ENCODE data around the gene SNAPIN.

Gene SNAPIN

DNA sequence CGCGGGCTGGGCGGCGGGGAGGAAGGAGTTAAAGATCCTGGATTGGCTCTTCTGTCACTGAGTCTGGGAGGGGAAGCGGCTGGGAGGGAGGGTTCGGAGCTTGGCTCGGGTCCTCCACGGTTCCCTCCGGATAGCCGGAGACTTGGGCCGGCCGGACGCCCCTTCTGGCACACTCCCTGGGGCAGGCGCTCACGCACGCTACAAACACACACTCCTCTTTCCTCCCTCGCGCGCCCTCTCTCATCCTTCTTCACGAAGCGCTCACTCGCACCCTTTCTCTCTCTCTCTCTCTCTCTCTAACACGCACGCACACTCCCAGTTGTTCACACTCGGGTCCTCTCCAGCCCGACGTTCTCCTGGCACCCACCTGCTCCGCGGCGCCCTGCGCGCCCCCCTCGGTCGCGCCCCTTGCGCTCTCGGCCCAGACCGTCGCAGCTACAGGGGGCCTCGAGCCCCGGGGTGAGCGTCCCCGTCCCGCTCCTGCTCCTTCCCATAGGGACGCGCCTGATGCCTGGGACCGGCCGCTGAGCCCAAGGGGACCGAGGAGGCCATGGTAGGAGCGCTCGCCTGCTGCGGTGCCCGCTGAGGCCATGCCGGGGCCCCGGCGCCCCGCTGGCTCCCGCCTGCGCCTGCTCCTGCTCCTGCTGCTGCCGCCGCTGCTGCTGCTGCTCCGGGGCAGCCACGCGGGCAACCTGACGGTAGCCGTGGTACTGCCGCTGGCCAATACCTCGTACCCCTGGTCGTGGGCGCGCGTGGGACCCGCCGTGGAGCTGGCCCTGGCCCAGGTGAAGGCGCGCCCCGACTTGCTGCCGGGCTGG, 20.2 kb downstream of the SNAPIN start, which contains the start of gene NPR1:
Gene NPR1 (plus strand): TSS at position 170 of the 818 bp plus-strand sequence. CDS start 421 bp downstream, at position 591.
- no peak for DNase-seq (ENCODE audit: low read depth in 2 of 2)

DNA sequence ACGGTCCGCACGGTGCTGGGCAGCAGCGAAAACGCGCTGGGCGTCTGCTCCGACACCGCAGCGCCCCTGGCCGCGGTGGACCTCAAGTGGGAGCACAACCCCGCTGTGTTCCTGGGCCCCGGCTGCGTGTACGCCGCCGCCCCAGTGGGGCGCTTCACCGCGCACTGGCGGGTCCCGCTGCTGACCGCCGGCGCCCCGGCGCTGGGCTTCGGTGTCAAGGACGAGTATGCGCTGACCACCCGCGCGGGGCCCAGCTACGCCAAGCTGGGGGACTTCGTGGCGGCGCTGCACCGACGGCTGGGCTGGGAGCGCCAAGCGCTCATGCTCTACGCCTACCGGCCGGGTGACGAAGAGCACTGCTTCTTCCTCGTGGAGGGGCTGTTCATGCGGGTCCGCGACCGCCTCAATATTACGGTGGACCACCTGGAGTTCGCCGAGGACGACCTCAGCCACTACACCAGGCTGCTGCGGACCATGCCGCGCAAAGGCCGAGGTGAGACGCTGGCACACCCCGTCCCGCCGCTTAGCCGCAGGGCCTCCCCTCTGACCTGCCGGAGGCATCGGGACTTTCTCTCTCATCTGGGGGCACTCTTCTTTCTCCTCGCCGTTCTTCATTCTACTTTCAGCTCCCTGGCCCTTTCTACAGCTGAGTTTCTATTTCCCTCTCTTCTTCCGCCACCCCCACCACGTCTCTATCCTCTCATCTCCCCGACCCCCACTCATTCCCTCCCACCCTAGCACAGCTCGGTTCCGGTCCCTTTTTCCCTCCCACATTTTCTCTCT, 21.0 kb downstream of the SNAPIN start:
- DNase-seq (ENCODE audit: low read depth in 2 of 2) = no peak

DNA sequence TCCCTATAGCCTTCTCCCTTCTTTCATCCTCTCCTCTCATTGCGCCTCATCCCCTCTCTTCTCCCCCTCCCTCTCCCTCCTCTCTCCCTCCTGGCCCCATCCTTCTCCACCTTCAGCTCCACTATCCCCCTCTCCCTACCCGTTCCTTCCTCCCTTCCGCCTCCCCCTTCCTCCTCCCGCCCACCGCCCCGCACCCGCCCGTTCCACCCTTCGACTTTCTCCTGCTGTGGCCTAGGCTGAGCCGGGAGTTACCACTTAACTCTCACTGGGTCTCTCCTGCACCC, 21.6 kb downstream of the SNAPIN start:
- DNase-seq (ENCODE audit: low read depth in 2 of 2) = no peak

DNA sequence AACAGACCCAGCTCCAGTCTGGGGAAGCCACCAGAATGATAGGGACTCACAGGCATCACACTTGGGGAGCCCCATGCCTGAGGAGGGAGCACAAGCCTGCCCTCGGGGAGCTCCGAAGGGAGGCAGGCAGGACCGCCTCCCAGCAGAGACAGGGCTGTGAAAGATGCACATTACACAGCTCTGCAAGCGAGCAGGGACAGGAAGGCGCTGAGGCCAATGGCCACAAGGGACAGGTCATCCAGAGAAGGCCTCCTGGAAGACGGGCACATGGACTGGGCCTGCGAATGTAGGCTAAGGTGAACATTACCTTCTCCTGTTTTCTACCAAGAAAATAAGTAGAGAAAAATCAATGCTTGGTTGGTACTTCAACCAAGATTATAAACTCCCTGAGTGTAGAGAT, 24.2 kb downstream of the SNAPIN start:
- DNase-seq (ENCODE audit: low read depth in 2 of 2) = no peak

GRCh38 chr1:153683854-153684253, 25.4 kb downstream of the SNAPIN start:
- DNase-seq (ENCODE audit: low read depth in 2 of 2) = no peak

DNA sequence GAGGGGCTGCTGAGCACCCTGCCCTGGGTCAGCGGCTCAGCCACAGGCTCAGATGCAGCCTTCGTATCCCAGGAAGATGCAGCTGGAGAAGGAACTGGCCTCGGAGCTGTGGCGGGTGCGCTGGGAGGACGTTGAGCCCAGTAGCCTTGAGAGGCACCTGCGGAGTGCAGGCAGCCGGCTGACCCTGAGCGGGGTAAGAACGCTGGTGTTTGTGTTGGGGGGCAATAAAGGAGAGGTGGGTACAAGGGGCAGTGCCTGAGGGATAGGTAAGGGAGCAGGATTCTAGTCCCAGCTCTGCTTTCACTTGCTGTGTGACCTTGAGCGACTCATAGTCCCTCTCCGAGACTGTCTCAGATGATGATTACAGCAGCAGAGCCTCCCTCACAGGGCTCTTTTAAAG, 26.4 kb downstream of the SNAPIN start:
- no peak for DNase-seq (ENCODE audit: low read depth in 2 of 2)

DNA sequence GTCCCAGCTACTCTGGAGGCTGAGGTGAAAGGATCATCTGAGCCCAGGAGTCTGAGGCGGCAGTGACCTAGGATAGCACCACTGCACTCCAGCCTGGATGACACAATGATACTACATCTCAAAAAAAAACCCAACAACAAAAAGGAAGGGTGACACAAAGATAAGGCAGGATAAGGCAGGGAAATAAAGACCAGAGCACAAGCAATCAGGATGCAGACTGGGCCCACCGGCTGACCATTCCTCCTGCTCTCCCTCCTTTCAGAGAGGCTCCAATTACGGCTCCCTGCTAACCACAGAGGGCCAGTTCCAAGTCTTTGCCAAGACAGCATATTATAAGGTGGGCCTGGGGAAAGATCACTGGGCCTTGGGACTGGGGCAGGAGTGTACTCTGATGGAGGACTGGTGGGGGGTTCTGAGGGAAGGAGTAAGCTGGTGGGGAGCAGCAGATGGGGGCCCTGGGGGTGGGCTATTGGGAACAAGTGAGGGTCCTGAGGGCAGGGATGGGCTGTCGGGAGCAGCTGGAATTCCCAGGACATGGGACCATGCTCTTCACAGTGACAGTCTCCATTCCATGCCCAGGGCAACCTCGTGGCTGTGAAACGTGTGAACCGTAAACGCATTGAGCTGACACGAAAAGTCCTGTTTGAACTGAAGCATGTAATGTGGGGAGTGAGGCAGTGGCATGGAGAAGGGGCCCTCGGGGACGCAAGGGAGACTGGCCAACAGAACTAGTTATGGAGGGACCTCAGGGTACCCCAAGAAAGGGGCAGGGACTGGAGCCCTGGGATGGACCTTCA, 27.2 kb downstream of the SNAPIN start:
- no peak for DNase-seq (ENCODE audit: low read depth in 2 of 2)

DNA sequence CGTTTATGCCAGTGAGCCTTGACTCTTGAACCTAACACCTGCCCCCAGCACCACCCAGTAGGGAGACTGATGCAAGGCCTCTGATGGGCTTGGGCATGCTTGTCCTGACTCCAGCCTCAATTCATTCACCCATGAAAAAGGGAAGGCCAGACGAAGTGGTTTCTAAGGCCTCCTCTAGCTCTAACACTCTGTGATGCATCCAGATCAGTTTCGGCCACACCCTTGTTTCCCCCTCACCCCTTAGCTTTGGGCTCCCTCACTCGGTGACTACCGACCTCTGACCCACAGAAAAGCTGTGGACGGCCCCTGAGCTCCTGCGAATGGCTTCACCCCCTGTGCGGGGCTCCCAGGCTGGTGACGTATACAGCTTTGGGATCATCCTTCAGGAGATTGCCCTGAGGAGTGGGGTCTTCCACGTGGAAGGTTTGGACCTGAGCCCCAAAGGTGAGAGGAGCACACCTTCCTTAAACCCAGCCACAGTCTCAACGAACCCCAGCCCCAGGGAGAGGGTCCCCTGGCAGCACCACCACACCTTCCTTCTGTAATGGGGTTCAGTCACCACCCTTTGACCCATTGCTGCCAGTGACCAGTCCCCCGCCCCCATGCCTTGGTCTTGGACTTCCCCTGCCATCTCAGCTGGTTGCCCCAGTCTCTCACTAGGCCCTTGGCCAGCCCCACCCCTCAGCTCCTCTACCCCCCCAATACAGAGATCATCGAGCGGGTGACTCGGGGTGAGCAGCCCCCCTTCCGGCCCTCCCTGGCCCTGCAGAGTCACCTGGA, 29.0 kb downstream of the SNAPIN start:
- DNase-seq (ENCODE audit: low read depth in 2 of 2) = no peak

- no peak for DNase-seq (ENCODE audit: low read depth in 2 of 2)
Observed at GRCh38 chr1:153688276-153688675, 29.8 kb downstream of the SNAPIN start.

DNA sequence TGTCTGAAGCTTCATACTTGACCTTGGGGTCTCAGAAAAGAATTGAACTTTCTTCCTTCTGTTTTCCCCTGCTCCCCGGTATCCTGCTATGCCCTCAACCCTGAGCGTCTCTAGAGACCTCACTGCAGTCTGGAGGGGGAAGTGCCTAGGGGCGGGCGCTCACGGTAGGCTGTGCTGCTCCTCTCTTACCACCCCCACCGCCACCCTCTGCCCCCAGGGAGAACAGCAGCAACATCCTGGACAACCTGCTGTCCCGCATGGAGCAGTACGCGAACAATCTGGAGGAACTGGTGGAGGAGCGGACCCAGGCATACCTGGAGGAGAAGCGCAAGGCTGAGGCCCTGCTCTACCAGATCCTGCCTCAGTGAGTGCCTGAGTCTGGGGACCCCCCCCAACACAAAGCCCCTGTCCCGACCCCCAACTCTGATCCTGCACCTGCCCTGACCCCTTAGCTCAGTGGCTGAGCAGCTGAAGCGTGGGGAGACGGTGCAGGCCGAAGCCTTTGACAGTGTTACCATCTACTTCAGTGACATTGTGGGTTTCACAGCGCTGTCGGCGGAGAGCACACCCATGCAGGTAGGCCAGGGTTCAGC, 30.3 kb downstream of the SNAPIN start:
- no peak for DNase-seq (ENCODE audit: low read depth in 2 of 2)

DNA sequence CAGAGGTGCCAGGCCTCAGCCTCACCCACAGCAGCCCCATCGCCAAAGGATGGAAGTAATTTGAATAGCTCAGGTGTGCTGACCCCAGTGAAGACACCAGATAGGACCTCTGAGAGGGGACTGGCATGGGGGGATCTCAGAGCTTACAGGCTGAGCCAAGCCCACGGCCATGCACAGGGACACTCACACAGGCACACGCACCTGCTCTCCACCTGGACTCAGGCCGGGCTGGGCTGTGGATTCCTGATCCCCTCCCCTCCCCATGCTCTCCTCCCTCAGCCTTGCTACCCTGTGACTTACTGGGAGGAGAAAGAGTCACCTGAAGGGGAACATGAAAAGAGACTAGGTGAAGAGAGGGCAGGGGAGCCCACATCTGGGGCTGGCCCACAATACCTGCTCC, 35.0 kb downstream of the SNAPIN start:
- DNase-seq (ENCODE audit: low read depth in 2 of 2) = no peak

- DNase-seq (ENCODE audit: low read depth in 2 of 2) = no peak
Observed at GRCh38 chr1:153696741-153697140, 38.2 kb downstream of the SNAPIN start.

DNA sequence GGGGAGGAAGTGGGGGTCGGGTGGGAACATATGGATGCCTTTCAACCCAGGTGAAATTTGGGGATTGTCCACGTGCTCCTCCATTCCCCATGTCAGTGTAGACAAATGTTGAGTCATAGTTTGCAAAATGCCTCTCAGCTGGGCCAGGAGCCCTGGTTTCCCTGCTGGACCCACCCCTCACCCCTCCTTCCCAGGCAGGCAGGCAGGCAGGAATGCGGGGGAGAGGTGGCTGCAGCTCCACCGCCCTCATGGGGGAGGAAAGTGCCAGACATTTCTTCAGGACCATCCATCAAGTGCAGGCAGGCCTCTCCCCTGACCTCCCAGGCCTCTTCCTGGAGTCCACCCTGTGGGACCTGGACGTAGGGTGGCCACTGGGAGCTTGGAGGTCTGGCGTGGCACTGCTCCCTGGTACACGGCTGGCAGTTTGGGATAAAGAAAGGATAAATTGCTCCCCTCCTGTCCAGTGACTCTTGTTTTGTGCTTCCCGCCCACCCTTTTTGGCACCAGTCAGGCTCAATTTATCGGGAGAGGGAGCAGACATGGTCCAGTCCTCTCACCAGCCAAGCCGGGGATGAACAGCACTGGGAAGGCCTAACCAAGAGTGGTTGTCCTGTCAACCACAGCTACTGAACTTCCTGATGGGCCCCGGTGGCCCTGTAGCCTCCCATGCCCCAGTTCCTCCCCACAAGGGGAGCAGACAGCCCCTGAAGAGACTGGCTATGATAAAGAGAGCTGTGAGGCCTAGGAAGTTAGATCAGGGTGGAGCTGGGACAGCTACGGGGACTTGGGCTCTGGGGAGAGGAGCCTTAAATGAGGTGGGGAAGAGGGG, 38.9 kb downstream of the SNAPIN start:
- DNase-seq (ENCODE audit: low read depth in 2 of 2) = no peak

- DNase-seq (ENCODE audit: low read depth in 2 of 2) = no peak
Observed at GRCh38 chr1:153698020-153698922, 39.8 kb downstream of the SNAPIN start.

DNA sequence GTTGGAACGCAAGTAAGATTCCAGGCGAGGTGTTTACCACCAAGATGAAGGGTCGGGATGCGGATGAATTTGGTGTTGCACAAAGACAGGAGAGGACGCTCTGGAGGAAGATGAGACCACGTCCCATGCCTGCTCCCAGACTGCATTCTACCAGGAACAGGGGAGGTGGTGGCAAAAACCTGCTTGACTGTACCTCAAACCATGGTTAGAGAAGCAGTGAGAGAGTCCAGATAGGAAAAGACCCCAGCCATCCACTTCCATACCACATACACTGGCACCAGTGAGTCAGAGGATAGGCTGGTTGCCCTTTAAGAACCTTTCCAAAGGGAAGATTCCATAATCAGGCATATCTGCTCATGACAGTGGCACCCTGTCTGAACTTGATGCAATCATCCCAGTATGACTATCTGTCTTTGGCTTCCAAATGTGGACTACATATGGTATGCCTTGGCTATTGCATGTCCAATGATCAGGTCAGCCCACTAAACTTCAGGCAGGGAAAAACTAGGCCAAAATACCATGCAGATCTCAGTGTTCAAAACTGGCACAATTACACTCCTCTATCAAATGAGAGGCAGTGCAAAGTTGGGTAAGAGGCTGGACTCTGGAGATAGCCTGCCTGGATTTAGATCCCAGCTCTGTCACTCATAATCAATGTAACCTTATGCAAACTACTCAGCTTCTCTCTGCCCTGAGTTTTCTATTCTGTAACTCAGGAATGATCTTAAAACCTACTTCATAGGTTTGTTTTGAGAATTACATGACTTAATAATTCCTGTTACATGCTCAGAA, 40.6 kb downstream of the SNAPIN start:
- no peak for DNase-seq (ENCODE audit: low read depth in 2 of 2)

DNA sequence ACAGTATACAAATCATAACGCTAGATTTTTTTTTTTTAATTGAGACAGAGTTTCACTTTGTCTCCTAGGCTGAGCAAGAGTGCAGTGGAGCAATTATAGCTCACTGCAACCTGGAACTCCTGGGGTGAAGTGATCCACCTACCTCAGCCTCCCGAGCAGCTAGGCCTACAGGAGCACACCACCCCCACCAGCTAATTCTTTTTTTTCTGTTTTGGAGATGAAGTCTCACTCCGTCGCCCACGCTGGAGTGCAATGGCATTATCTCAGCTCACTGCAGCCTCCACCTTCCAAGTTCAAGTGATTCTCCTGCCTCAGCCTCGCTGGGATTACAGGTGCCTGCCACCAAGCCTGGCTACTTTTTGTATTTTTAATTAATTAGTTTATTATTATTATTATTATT, 41.3 kb downstream of the SNAPIN start:
- DNase-seq (ENCODE audit: low read depth in 2 of 2) = no peak

DNA sequence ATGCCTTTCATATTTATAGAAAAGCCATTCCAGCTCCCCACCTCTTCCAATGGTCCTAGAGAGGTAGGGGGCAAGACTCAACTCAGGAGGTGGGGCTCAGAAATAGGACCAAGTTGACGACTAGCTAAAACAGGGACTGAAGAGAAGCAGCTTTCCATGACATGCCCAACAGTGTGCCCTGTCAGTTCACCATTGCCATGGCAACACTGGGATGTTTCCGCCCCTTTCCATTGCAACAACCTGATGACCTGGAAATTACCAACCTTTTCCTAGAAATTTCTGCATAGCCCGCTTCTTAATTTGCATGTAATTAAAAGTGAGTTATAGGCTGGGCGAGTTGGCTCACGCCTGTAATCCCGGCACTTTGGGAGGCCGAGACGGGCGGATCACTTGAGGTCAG, 47.0 kb downstream of the SNAPIN start:
- DNase-seq (ENCODE audit: low read depth in 2 of 2) = no peak

DNA sequence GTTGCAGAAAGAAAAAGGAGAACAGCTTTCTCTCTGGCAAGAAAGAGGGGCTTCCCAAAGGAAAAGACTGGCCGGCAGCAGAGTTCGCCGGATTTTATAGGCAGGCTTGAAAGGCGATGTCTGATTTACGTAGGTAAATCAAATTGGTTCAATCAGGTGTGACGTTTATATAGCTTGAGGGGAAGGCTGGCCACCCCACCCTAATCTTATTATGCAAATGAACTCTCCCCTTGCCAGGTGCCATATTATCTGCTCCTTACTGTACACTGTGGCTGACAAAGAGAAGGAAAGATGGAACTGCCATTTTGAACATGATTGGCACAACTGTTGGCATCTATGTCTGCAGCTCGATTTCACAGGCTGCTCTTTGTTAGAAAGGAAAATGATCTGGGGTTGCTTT, 52.5 kb downstream of the SNAPIN start:
- no peak for DNase-seq (ENCODE audit: low read depth in 2 of 2)

Measured in stimulated activated CD8-positive, alpha-beta memory T cell treated with anti-CD3 and anti-CD28 coated beads, Interleukin-2, amount 100 ng/mL, for 48 hours (primary cell).